Measurements from ENCODE around the gene WSCD2. TPM values are rescaled to one million over a fixed set of nuclear protein-coding genes. Genes with fewer than 3 reads are reported as not detected.

Gene WSCD2
- total RNA-seq, 2 experiments from 2014 or later: not detected

GRCh38 chr12:108117902-108118301 is 11.2 kb upstream of the WSCD2 start:
- CTCF ChIA-PET (ENCODE audit: unreplicated experiment): no interaction called here
- no peak overlapping the region for H2AFZ ChIP-seq (ENCODE audit: low read length)
- H3K4me1 ChIP-seq (ENCODE audit: insufficient read depth, low read length, poor library complexity, severe bottlenecking): peaks cover 5% of the 10 kb centered on the region

GRCh38 chr12:108119126-108119973 is 9.7 kb upstream of the WSCD2 start:
- H3K4me3 ChIP-seq (ENCODE audit: low read depth, low read length, poor library complexity, severe bottlenecking): no peak overlapping the region
- peaks cover 5% of the 10 kb centered on the region for H3K4me1 ChIP-seq (ENCODE audit: insufficient read depth, low read length, poor library complexity, severe bottlenecking)
- no peaks in the 10 kb centered on the region for H3K79me2 ChIP-seq (ENCODE audit: insufficient read depth, low read depth, low read length)
- no peak for TF ChIP-seq CTCF (conservative IDR thresholded peaks at IDR 0.05; ENCODE audit: low read length)
- no peak for TF ChIP-seq EZH2phosphoT487 (IDR thresholded peaks at IDR 0.05; ENCODE audit: borderline replicate concordance, low read depth, low read length)
- H3K36me3 ChIP-seq (ENCODE audit: insufficient read depth, low read length): no peaks in the 10 kb centered on the region
- H3K9me3 ChIP-seq (ENCODE audit: low read length): no peaks in the 10 kb centered on the region
- H3K9me2 ChIP-seq (ENCODE audit: insufficient read depth, low read length): no peaks in the 10 kb centered on the region
- no TSS peak for BruUV-seq (replicated peaks)
- POLR2A ChIA-PET: interaction anchor here (0.6 kb wide), 1 partner anchor 35 kb away, joined by 3 read pairs; no protein-coding TSS in a partner anchor
- CTCF ChIA-PET (ENCODE audit: unreplicated experiment): no interaction called here
- DNase-seq (ENCODE audit: low spot score): no peak
- no peak overlapping the region for H3K27ac ChIP-seq (ENCODE audit: low read depth, low read length, poor library complexity, severe bottlenecking)
- no peaks in the 10 kb centered on the region for H4K20me1 ChIP-seq (ENCODE audit: insufficient read depth, low read length)
- H2AFZ ChIP-seq (ENCODE audit: low read length): no peak overlapping the region
- H3K4me2 ChIP-seq (ENCODE audit: low read length): no peak overlapping the region
- intact Hi-C loops (cut with micrococcal nuclease; ENCODE audit: unreplicated experiment): no loop called here

More at GRCh38 chr12:108117902-108118301, 11.2 kb upstream of the WSCD2 start:
- no peak overlapping the region for H3K27ac ChIP-seq (ENCODE audit: low read depth, low read length, poor library complexity, severe bottlenecking)
- H4K20me1 ChIP-seq (ENCODE audit: insufficient read depth, low read length): no peaks in the 10 kb centered on the region
- no peaks in the 10 kb centered on the region for H3K79me2 ChIP-seq (ENCODE audit: insufficient read depth, low read depth, low read length)
- DNase-seq (ENCODE audit: low spot score): no peak
- intact Hi-C loops (cut with micrococcal nuclease; ENCODE audit: unreplicated experiment): no loop called here
- H3K9me2 ChIP-seq (ENCODE audit: insufficient read depth, low read length): no peaks in the 10 kb centered on the region
- POLR2A ChIA-PET: no interaction called here
- no peaks in the 10 kb centered on the region for H3K9me3 ChIP-seq (ENCODE audit: low read length)
- H3K4me2 ChIP-seq (ENCODE audit: low read length): no peak overlapping the region
- no peaks in the 10 kb centered on the region for H3K36me3 ChIP-seq (ENCODE audit: insufficient read depth, low read length)
- no TSS peak for BruUV-seq (replicated peaks)
- TF ChIP-seq CTCF (conservative IDR thresholded peaks at IDR 0.05; ENCODE audit: low read length) (no peak), EZH2phosphoT487 (IDR thresholded peaks at IDR 0.05; ENCODE audit: borderline replicate concordance, low read depth, low read length) (no peak)
- no peak overlapping the region for H3K4me3 ChIP-seq (ENCODE audit: low read depth, low read length, poor library complexity, severe bottlenecking)
